GM19023 (cell line): ENCODE measurements around the gene SOS1.
"Not testable (repeated sequence)": the region's sequence is repeated elsewhere in the genome, so short reads cannot be mapped to it uniquely, and the experiment has no call there.

Source experiments
- ATAC-seq: cut with Tn5 transposase; IDR thresholded peaks from one replicate; pipeline ENCODE4 v1.9.1; 2021; ENCODE audit warnings: mild to moderate bottlenecking, moderate library complexity; ENCODE audit not compliant: unreplicated experiment

Gene SOS1

GRCh38 chr2:39139511-39140237 lies 18.8 kb upstream of the SOS1 start:
- ATAC-seq = no peak

- ATAC-seq = no peak
Measured at GRCh38 chr2:39138837-39139211, 18.0 kb upstream of the SOS1 start.

- not testable (repeated sequence) for ATAC-seq
Measured at GRCh38 chr2:39138187-39138836, 17.5 kb upstream of the SOS1 start.

GRCh38 chr2:39136799-39137198 lies 15.9 kb upstream of the SOS1 start:
- no peak for ATAC-seq

GRCh38 chr2:39135690-39136259 lies 14.9 kb upstream of the SOS1 start:
- ATAC-seq = no peak

GRCh38 chr2:39133215-39133851 lies 12.5 kb upstream of the SOS1 start:
- no peak for ATAC-seq

- peak; percentile 49 for ATAC-seq
Measured at GRCh38 chr2:39128919-39129391, 8.1 kb upstream of the SOS1 start.

GRCh38 chr2:39127973-39128372 lies 7.1 kb upstream of the SOS1 start:
- peak; percentile 24 for ATAC-seq

- no peak for ATAC-seq
Measured at GRCh38 chr2:39124746-39125057, 3.9 kb upstream of the SOS1 start.

- peak; percentile 59 for ATAC-seq
Measured at GRCh38 chr2:39124000-39124745, 3.3 kb upstream of the SOS1 start.

- ATAC-seq = no peak
Measured at GRCh38 chr2:39123436-39123999, 2.7 kb upstream of the SOS1 start.

- ATAC-seq = no peak
Measured at GRCh38 chr2:39121523-39122063, 742 bp upstream of the SOS1 start.

- ATAC-seq = peak; percentile 19
Measured at GRCh38 chr2:39120521-39120770, 405 bp downstream of the SOS1 start.

- peak; percentile 45 for ATAC-seq
Measured at GRCh38 chr2:39119732-39120520, 925 bp downstream of the SOS1 start.

- no peak for ATAC-seq
Measured at GRCh38 chr2:39118786-39119499, 1.9 kb downstream of the SOS1 start.

GRCh38 chr2:39115556-39115955 lies 5.3 kb downstream of the SOS1 start:
- ATAC-seq = no peak

GRCh38 chr2:39114771-39115170 lies 6.1 kb downstream of the SOS1 start:
- ATAC-seq = no peak

- no peak for ATAC-seq
Measured at GRCh38 chr2:39109537-39109936, 11.3 kb downstream of the SOS1 start.

GRCh38 chr2:39108377-39108776 lies 12.5 kb downstream of the SOS1 start:
- no peak for ATAC-seq
